Loucy (cell line): ENCODE measurements around the gene DR1.

Source experiments
- H2AFZ ChIP-seq: fragments of 200-600 bp; sonication (generic); 2 replicates; pipeline ENCODE4 v1.6.0; 2016; ENCODE audit warnings: antibody characterized with exemption, mild to moderate bottlenecking, low read length, moderate library complexity
- H3F3A ChIP-seq: fragments of 200-600 bp; 2 replicates; pipeline ENCODE4 v1.6.0; 2016; ENCODE audit warnings: antibody characterized with exemption, low read depth, mild to moderate bottlenecking
- H3K27me3 ChIP-seq: fragments of 200-600 bp; sonication (generic); 2 replicates; pipeline ENCODE4 v1.6.1; 2014; ENCODE audit warnings: low read length, mild to moderate bottlenecking; ENCODE audit not compliant: insufficient read depth, poor library complexity, severe bottlenecking
- H3K36me3 ChIP-seq: fragments of 200-600 bp; sonication (generic); 2 replicates; pipeline ENCODE4 v1.6.1; 2016; ENCODE audit warnings: low read length; ENCODE audit not compliant: insufficient read depth
- H3K4me1 ChIP-seq: fragments of 200-600 bp; sonication (generic); 2 replicates; pipeline ENCODE4 v1.5.1; 2014; ENCODE audit warnings: low read length, mild to moderate bottlenecking; ENCODE audit not compliant: insufficient read depth, poor library complexity, severe bottlenecking
- H3K4me2 ChIP-seq: fragments of 200-600 bp; sonication (generic); 2 replicates; pipeline ENCODE4 v1.6.0; 2014; ENCODE audit warnings: antibody characterized with exemption, low read length, low read depth, mild to moderate bottlenecking; ENCODE audit not compliant: poor library complexity, severe bottlenecking
- H3K4me3 ChIP-seq: fragments of 200-600 bp; sonication (generic); 2 replicates; pipeline ENCODE4 v1.5.1; 2014; ENCODE audit warnings: low read length, mild to moderate bottlenecking, mixed read lengths; ENCODE audit not compliant: poor library complexity, severe bottlenecking
- H3K79me2 ChIP-seq: fragments of 200-600 bp; sonication (generic); 2 replicates; pipeline ENCODE4 v1.6.1; 2014; ENCODE audit warnings: low read length; ENCODE audit not compliant: insufficient read depth
- H3K9ac ChIP-seq: fragments of 200-600 bp; sonication (generic); 2 replicates; pipeline ENCODE4 v1.6.0; 2014; ENCODE audit warnings: mild to moderate bottlenecking, low read depth, low read length, moderate library complexity; ENCODE audit not compliant: poor library complexity, severe bottlenecking
- H3K9me2 ChIP-seq: fragments of 200-600 bp; sonication (generic); replicated peaks from 2 replicates; pipeline ENCODE4 v1.6.1; 2016; ENCODE audit warnings: low read depth, low read length, mixed read lengths
- H3K9me3 ChIP-seq: fragments of 200-600 bp; sonication (generic); 2 replicates; pipeline ENCODE4 v1.6.1; 2014; ENCODE audit warnings: mild to moderate bottlenecking, antibody characterized with exemption, low read length, low read depth; ENCODE audit not compliant: insufficient read depth
- H4K20me1 ChIP-seq: fragments of 200-600 bp; sonication (generic); 2 replicates; pipeline ENCODE4 v1.6.0; 2014; ENCODE audit warnings: antibody characterized with exemption, low read length, mild to moderate bottlenecking; ENCODE audit not compliant: insufficient read depth, poor library complexity, severe bottlenecking
- EZH2phosphoT487 ChIP-seq: fragments of 200-600 bp; IDR thresholded peaks from 2 replicates; pipeline ENCODE4 v1.6.1; 2018; ENCODE audit warnings: antibody characterized with exemption, mild to moderate bottlenecking, moderate library complexity, borderline replicate concordance
- TF ChIP-seq, protein P1 (sequence below): fragments of 200-600 bp; sonication (generic); conservative IDR thresholded peaks from 2 replicates; pipeline ENCODE4 v1.5.1; 2014; ENCODE audit warnings: mild to moderate bottlenecking, antibody characterized with exemption, low read length

The DR1 gene

DNA sequence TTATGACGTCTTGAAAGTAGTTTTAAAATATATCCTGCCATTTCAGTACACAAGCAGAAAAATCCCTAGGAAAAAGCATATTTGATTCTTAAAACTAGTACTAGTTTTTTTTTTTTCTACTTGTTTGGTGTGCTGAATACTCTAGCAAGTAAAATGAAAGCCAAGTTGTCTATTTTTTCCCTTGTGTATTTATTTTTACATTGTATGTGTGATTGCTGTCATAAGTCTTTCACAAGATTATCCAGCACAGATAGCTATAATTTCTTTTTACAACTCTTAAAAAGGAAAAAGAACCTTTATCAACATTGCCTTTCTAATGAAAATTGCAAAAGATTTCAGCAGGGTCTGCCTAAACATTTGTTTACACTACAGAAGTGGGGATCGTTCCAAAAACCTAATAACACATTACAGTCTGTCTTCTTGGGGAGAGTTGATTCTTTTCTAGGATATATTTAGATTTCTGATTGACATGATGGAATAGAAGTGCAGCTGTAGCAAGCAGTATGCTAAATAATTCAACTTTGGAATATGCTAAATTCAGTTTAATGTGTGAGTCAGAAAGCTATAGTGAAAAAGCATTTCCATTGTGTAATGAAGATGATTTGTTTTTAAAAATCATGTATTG is 2.5 kb downstream of the DR1 start:
- Histone ChIP-seq H3K36me3 (no peaks in the 10 kb centered on the region), H3K4me3 (peak overlapping the region; percentile 87), H3K9ac (peak overlapping the region; percentile 94), H3K9me2 (no peaks in the 10 kb centered on the region), H3F3A (no peaks in the 10 kb centered on the region), H3K79me2 (peaks cover 93% of the 10 kb centered on the region), H2AFZ (no peak overlapping the region), H3K4me1 (peaks cover 33% of the 10 kb centered on the region), H3K27me3 (no peaks in the 10 kb centered on the region), H3K4me2 (peak overlapping the region; percentile 92), H3K9me3 (no peaks in the 10 kb centered on the region), H4K20me1 (peaks cover 67% of the 10 kb centered on the region)
- no peak for TF ChIP-seq EZH2phosphoT487
- TF ChIP-seq, protein P1, sequence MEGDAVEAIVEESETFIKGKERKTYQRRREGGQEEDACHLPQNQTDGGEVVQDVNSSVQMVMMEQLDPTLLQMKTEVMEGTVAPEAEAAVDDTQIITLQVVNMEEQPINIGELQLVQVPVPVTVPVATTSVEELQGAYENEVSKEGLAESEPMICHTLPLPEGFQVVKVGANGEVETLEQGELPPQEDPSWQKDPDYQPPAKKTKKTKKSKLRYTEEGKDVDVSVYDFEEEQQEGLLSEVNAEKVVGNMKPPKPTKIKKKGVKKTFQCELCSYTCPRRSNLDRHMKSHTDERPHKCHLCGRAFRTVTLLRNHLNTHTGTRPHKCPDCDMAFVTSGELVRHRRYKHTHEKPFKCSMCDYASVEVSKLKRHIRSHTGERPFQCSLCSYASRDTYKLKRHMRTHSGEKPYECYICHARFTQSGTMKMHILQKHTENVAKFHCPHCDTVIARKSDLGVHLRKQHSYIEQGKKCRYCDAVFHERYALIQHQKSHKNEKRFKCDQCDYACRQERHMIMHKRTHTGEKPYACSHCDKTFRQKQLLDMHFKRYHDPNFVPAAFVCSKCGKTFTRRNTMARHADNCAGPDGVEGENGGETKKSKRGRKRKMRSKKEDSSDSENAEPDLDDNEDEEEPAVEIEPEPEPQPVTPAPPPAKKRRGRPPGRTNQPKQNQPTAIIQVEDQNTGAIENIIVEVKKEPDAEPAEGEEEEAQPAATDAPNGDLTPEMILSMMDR, result no peak

GRCh38 chr1:93349231-93350135 is 3.8 kb downstream of the DR1 start:
- Histone ChIP-seq H3K9me2 (no peaks in the 10 kb centered on the region), H3K9me3 (no peaks in the 10 kb centered on the region), H3K4me3 (peak overlapping the region; percentile 87), H3K9ac (peak overlapping the region; percentile 94), H4K20me1 (peaks cover 78% of the 10 kb centered on the region), H3K36me3 (peaks cover 8% of the 10 kb centered on the region), H3K4me2 (peak overlapping the region; percentile 92), H3F3A (no peaks in the 10 kb centered on the region), H2AFZ (no peak overlapping the region), H3K79me2 (peaks cover 99% of the 10 kb centered on the region), H3K27me3 (no peaks in the 10 kb centered on the region), H3K4me1 (peaks cover 39% of the 10 kb centered on the region)
- TF ChIP-seq EZH2phosphoT487, result no peak
- TF ChIP-seq, protein P1, result no peak

- H4K20me1 ChIP-seq, result peaks cover 85% of the 10 kb centered on the region
- peaks cover 17% of the 10 kb centered on the region for H3K36me3 ChIP-seq
- H3K9me3 ChIP-seq, result no peaks in the 10 kb centered on the region
- no peak overlapping the region for H2AFZ ChIP-seq
- peak overlapping the region; percentile 94 for H3K9ac ChIP-seq
- no peaks in the 10 kb centered on the region for H3F3A ChIP-seq
- H3K27me3 ChIP-seq, result no peaks in the 10 kb centered on the region
- no peak for TF ChIP-seq EZH2phosphoT487
- TF ChIP-seq, protein P1, result no peak
- peaks cover 45% of the 10 kb centered on the region for H3K4me1 ChIP-seq
- H3K79me2 ChIP-seq, result peaks cover 100% of the 10 kb centered on the region
- H3K4me2 ChIP-seq, result peak overlapping the region; percentile 92
- no peaks in the 10 kb centered on the region for H3K9me2 ChIP-seq
- peak overlapping the region; percentile 87 for H3K4me3 ChIP-seq
Measured at GRCh38 chr1:93350322-93350721, 4.6 kb downstream of the DR1 start.
